K562 (cell line): Measurements from ENCODE around the gene PRPSAP2. TPM values are rescaled to one million over a fixed set of nuclear protein-coding genes. Genes with fewer than 3 reads are reported as not detected.

Source experiments
- ATAC-seq: fragments of 200-7000 bp; cut with Tn5 transposase; 3 replicates; pipeline ENCODE4 v1.9.1; 2020; ENCODE audit warnings: moderate library complexity
- BruUV-seq: library from RNA; stranded (reverse); fragments of 400-500 nt; replicated peaks from 2 replicates; lab custom pipeline; 2021; lab: Mats Ljungman, UMichigan
- CTCF ChIA-PET: fragments of 300-600 bp; formaldehyde crosslinking; extraction: SDS; loops from one replicate; lab custom pipeline; 2021; ENCODE audit warnings: low intra/inter-chr PET ratio; lab: Yijun Ruan, JAX
- POLR2A ChIA-PET: fragments of 300-600, 350-650 bp; sonication (Branson Sonifier 250); formaldehyde crosslinking; extraction: SDS; loops from one replicate; lab custom pipeline; 2021; ENCODE audit warnings: antibody characterized with exemption, inconsistent platforms; lab: Yijun Ruan, JAX
- DNase-seq, 4 experiments: peaks; one replicate each; pipeline versions ENCODE4 v3.0.0 to v3.0.0-alpha.2; 2011 to 2018; ENCODE audit warnings: low spot score in 3 of 4, mixed read lengths in 3 of 4; ENCODE audit errors: extremely low read depth in 1 of 4
- FAIRE-seq: peaks from 2 replicates; lab custom pipeline; 2011; peaks lifted over from hg19 to GRCh38; lab: Jason Lieb, UNC
- H2AFZ ChIP-seq: 2 replicates; pipeline ENCODE4 v1.6.0; 2011; ENCODE audit warnings: low read depth, low read length, control low read depth, inconsistent platforms
- H3K27ac ChIP-seq: fragments of 200-600 bp; 3 replicates; pipeline ENCODE4 v1.8.0; 2011; ENCODE audit warnings: low read depth, mild to moderate bottlenecking, control low read depth, inconsistent platforms, low read length, moderate library complexity, mixed read lengths; ENCODE audit errors: extremely low read depth
- H3K27me3 ChIP-seq, 2 experiments: fragments of 300-600 bp in 1 of 2; 2 replicates in 1 of 2; 3 replicates in 1 of 2; pipeline versions ENCODE4 v1.6.0 to v1.8.0; 2011; ENCODE audit warnings: inconsistent platforms in 2 of 2, low read length in 2 of 2, mild to moderate bottlenecking in 1 of 2, mixed read lengths in 1 of 2, moderate library complexity in 1 of 2; ENCODE audit not compliant: control insufficient read depth in 2 of 2, insufficient read depth in 2 of 2
- H3K36me3 ChIP-seq: fragments of 300-600 bp; 3 replicates; pipeline ENCODE4 v1.8.0; 2011; ENCODE audit warnings: mild to moderate bottlenecking, low read length, inconsistent platforms; ENCODE audit not compliant: control insufficient read depth, insufficient read depth
- H3K4me1 ChIP-seq, 2 experiments: fragments of 200-600 bp in 1 of 2; replicated peaks in 1 of 2; 2 replicates in 1 of 2; 3 replicates in 1 of 2; pipeline versions ENCODE4 v1.5.1 to v1.8.0; 2011; ENCODE audit warnings: inconsistent platforms in 2 of 2, low read length in 2 of 2, mild to moderate bottlenecking in 1 of 2, mixed read lengths in 1 of 2, moderate library complexity in 1 of 2; ENCODE audit not compliant: control insufficient read depth in 2 of 2, insufficient read depth in 2 of 2
- H3K4me2 ChIP-seq: 2 replicates; pipeline ENCODE4 v1.6.1; 2011; ENCODE audit warnings: low read length, control low read depth, inconsistent platforms, mixed read lengths; ENCODE audit not compliant: insufficient read depth
- H3K4me3 ChIP-seq: fragments of 200-600 bp; sonication (generic), shearing (Covaris generic); 2 replicates; pipeline ENCODE4 v1.5.1; 2016; ENCODE audit warnings: control low read depth, inconsistent platforms
- H3K79me2 ChIP-seq: fragments of 200-600 bp; 3 replicates; pipeline ENCODE4 v1.8.0; 2011; ENCODE audit warnings: low read length, inconsistent platforms; ENCODE audit not compliant: control insufficient read depth, insufficient read depth
- H3K9ac ChIP-seq, 2 experiments: 2 replicates each; pipeline versions ENCODE4 v1.6.0 to v1.6.1; 2011; ENCODE audit warnings: low read depth in 2 of 2, low read length in 2 of 2, control low read depth in 1 of 2, inconsistent platforms in 1 of 2, mild to moderate bottlenecking in 1 of 2, mixed read lengths in 1 of 2; ENCODE audit not compliant: insufficient read depth in 1 of 2
- H3K9me1 ChIP-seq: one replicate; pipeline ENCODE4 v1.6.0; 2011; ENCODE audit warnings: inconsistent platforms, mild to moderate bottlenecking, low read length, moderate library complexity; ENCODE audit not compliant: control insufficient read depth, insufficient read depth
- H3K9me3 ChIP-seq: replicated peaks from 2 replicates; pipeline ENCODE4 v1.5.1; 2011; ENCODE audit warnings: low read depth, low read length, inconsistent platforms; ENCODE audit not compliant: control insufficient read depth, insufficient read depth
- H4K20me1 ChIP-seq: replicated peaks from 2 replicates; pipeline ENCODE4 v1.6.1; 2011; ENCODE audit warnings: low read length, inconsistent platforms, mixed read lengths; ENCODE audit not compliant: control insufficient read depth, insufficient read depth
- FOS ChIP-seq: IDR thresholded peaks from 3 replicates; pipeline ENCODE4 v1.6.1; 2011; ENCODE audit not compliant: insufficient read length; ENCODE audit errors: extremely low read depth
- SPI1 ChIP-seq: IDR thresholded peaks from 2 replicates; pipeline ENCODE4 v1.6.1; 2011; ENCODE audit warnings: low read depth, low read length, control low read depth, borderline replicate concordance
- ZBTB9 ChIP-seq: fragments of 450-650 bp; formaldehyde crosslinking; IDR thresholded peaks from 2 replicates; pipeline ENCODE4 v1.4.0; 2020; ENCODE audit warnings: mild to moderate bottlenecking, moderate library complexity
- ZNF609 ChIP-seq: sonication (generic); formaldehyde crosslinking; IDR thresholded peaks from 2 replicates; pipeline ENCODE4 v1.8.1; 2023; ENCODE audit warnings: missing genetic modification reagents, mild to moderate bottlenecking, borderline replicate concordance
- WGBS: fragments of 100-300 bp; shearing (Covaris generic); methylation state at CpG from one replicate; pipeline ENCODE4 v1.1.6; 2016; ENCODE audit warnings: low coverage, mixed read lengths; ENCODE audit not compliant: insufficient coverage; ENCODE audit errors: missing lambda C conversion rate; 5-methylcytosine and 5-hydroxymethylcytosine counted together
- in situ Hi-C: fragments of 300-500 bp; cut with MboI; formaldehyde crosslinking; loops from 4 replicates; pipeline ENCODE4 v1.15.0; 2018; ENCODE audit warnings: inconsistent platforms, mixed read lengths
- intact Hi-C: fragments of 100-400 bp; cut with micrococcal nuclease; formaldehyde crosslinking; loops from 2 replicates; pipeline ENCODE4 v1.14.2; 2022
- polyA plus RNA-seq, 8 experiments: library from polyadenylated mRNA; depleted of rRNA in 4 of 8; stranded (reverse) in 5 of 8; unstranded in 3 of 8; fragments of >200 nt; fragmentation: Nextera tagmentation in 2 of 8; fragmentation: Illumina TruSeq in 1 of 8; extraction: Ambion mirVana in 2 of 8; extraction: Trizol in 1 of 8; gene quantifications; 2 replicates each; pipeline versions ENCODE4 v1.2.1 to v1.2.3, GENCODE V29; 2011 to 2014; ENCODE audit warnings: inconsistent platforms in 1 of 8, missing spikeins in 1 of 8
- total RNA-seq, 7 experiments: library from RNA; depleted of rRNA in 6 of 7; stranded (reverse); fragments of >200 nt in 6 of 7; fragmentation: Illumina TruSeq in 2 of 7; extraction: Trizol in 2 of 7; gene quantifications; 2 replicates each; pipeline versions ENCODE4 v1.2.1 to v1.2.3, GENCODE V29; 2011 to 2021; ENCODE audit warnings: low replicate concordance in 1 of 7

Gene PRPSAP2
- total and polyA plus RNA-seq, 9 of the 15 experiments (the other 6 are each of a cell fraction or from before 2014, with no cell fraction given) = 15.5 to 56.7 (median 35.7) TPM

GRCh38 chr17:18950346-18950745, 92.4 kb downstream of the PRPSAP2 start:
- no peak overlapping the region for H3K9ac ChIP-seq
- in situ Hi-C loops (loop anchor here (10.0 kb wide), 1 partner anchor 194 kb away; no protein-coding TSS in a partner anchor), intact Hi-C loops (loop anchor here (10.0 kb wide), 1 partner anchor 136 kb away; no protein-coding TSS in a partner anchor)
- H3K36me3 ChIP-seq = no peaks in the 10 kb centered on the region
- ATAC-seq (no peak), FAIRE-seq (no peak), DNase-seq (no peak)
- ChIA-PET CTCF (no interaction called here), POLR2A (interaction anchor here (1.5 kb wide), 1 partner anchor 19 kb away, joined by 3 read pairs; no protein-coding TSS in a partner anchor)
- no peaks in the 10 kb centered on the region for H4K20me1 ChIP-seq
- no peaks in the 10 kb centered on the region for H3K9me1 ChIP-seq
- whole genome bisulfite sequencing = 31% methylated on average over 4 of the region's 4 CpGs
- no peak overlapping the region for H2AFZ ChIP-seq
- no peak overlapping the region for H3K4me3 ChIP-seq
- no peaks in the 10 kb centered on the region for H3K79me2 ChIP-seq
- H3K4me1 ChIP-seq = peaks cover 2 to 12% of the 10 kb centered on the region in 2 experiments; a peak in 3 of 5 replicates
- H3K27ac ChIP-seq = no peak overlapping the region
- H3K27me3 ChIP-seq = peaks cover 10 to 35% of the 10 kb centered on the region in 2 experiments; a peak in 4 of 5 replicates
- no peaks in the 10 kb centered on the region for H3K9me3 ChIP-seq
- BruUV-seq = no TSS peak
- H3K4me2 ChIP-seq = no peak overlapping the region
- no peak for TF ChIP-seq FOS
- TF ChIP-seq ZNF609 = no peak
- peak; percentile 13; the same call in 1 of the 2 replicates for TF ChIP-seq SPI1
- TF ChIP-seq ZBTB9 (CRISPR knock-in tag) = no peak
